Putamen (tissue), 1 donor: ENCODE measurements around the gene TTF2.
A peak's percentile ranks its signal among the peaks of the same experiment; 100 is the strongest.
"Not testable (repeated sequence)": the region's sequence is repeated elsewhere in the genome, so short reads cannot be mapped to it uniquely, and the experiment has no call there.

ENCODE experiments used
- DNase-seq: peaks from one replicate; pipeline ENCODE4 v3.0.0-alpha.2; 2016; ENCODE audit warnings: low spot score

The TTF2 gene

DNA sequence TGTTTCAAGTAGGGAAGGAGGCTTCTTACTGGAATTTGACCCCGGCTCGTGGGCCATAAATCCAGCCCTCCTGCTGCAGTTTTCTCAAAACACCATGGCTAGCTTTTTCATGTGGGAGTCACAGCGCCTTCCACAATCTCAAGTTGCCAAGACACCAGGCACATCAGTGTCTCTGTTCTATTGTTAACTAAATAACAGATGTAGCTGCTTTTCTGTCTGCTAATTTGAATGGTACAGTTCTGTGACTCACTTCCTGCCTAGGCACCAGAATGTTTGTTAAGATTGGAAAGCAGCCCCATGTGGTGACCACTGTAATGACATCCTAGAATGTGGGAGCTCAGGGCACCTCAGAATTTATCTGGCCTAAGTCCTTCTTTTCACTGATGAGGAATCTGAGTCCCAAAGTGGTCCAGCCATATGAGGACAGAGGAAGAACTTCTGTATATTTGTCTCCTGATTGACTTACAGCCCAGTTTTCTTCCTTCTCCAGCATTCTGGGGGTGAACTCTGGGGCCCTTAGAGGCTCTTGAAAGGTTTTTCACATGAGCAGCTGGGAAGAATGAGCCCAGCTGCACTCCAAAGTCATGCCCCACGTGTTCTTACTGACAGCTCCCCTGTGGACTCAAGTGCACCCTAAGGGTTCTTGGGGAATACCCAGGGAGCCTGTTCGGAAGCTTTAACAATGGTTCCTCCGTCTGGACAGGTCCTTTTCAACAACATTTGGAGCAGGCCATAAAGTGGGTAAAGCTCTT, 33.9 kb downstream of the TTF2 start:
- DNase-seq, result no peak

GRCh38 chr1:117094841-117095604, 34.9 kb downstream of the TTF2 start:
- DNase-seq, result no peak

GRCh38 chr1:117096951-117097408, 36.9 kb downstream of the TTF2 start:
- DNase-seq, result no peak

- DNase-seq, result no peak
Observed at GRCh38 chr1:117097443-117097842, 37.3 kb downstream of the TTF2 start.

- no peak for DNase-seq
Observed at GRCh38 chr1:117098287-117098890, 38.3 kb downstream of the TTF2 start.

GRCh38 chr1:117101334-117101733, 41.2 kb downstream of the TTF2 start:
- no peak for DNase-seq

GRCh38 chr1:117101858-117102257, 41.7 kb downstream of the TTF2 start:
- not testable (repeated sequence) for DNase-seq

DNA sequence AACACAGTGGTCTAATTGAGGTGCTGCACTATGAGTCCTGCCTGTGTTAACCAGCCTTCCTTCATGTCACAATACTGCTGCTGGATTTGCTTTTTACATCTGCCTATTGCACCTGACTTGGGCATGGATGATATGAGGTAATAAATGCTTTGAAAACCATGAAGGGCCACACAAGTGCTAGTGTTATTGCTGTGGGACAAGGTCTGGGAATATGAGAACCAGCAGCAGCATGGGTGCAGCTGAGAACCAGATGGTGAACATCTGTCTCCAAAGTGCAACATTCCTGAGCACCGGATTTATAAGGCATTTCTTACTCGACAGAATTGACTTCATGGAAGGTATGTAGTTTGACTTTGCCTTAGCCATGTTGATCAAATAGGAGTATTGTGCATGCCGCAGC, 44.9 kb downstream of the TTF2 start:
- no peak for DNase-seq

DNA sequence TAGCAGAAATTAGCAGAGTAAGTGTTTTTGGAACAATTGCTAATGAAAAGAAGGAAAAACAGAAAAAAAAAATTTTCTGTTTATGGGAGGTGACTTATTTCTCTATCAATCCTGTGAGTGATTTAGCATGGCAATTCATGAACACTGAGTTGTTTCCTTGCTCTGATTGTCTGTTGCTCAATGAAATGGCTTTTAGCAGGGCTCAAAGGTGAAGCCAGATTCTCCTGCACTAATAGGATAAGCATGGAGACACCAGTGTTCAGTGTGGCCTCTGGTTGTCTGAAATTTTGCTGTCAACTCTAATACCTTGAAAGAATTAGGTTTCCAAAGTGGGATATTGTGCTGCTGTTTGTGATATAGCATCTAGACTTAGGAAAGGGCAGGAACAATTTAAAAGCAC, 45.6 kb downstream of the TTF2 start:
- DNase-seq, result no peak

GRCh38 chr1:117106478-117106877, 46.4 kb downstream of the TTF2 start:
- no peak for DNase-seq

GRCh38 chr1:117107364-117107763, 47.2 kb downstream of the TTF2 start:
- DNase-seq, result no peak

DNA sequence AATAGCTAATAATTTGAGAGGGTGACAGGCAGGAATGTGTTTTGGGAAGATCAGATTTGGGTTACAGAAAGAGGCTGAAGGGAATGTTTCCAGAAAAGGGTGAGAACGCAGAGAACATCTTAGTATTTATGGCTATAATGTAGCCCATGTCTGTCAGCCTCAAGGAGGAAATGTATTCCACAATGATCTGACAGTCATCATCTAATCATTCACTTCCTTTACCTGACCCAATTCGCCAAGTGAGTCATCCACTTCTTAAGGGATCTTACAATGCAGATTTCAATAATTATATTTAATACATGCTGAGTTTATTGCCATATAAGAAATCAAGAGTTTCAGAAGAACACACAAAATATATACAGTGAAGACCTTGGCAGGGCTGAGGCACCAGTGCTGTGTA, 50.6 kb downstream of the TTF2 start:
- DNase-seq, result peak; percentile 55

DNA sequence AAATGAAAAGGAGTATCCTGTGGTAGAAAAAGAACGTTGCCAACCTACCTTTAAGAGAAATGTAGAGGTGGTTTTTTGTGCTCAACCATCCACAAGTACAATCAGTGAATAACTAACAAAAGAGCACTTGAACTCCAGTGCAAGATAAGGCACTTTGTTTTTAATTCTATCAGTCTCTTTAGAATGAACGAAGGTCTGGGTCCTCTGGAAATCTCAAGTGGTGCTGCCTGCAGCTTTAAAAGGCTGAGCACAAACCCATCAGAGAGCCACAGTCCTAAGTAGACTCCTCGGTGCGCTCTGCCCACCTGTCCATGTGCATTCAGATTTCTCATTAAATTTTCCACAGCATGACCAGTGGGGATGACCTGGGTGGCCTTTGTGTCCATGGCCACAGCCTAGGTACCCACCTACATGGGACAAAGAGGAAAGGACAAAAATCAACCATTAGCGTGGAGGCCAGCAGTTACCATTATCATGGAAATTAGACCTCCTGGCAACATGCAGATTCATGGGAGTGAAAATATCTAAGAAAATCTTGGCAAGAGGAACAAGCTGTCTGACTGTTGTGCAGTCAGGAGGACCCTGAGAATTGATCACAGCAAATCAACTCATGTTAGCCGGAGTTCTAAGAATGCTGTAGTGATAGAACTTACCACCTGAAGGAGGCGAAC, 52.1 kb downstream of the TTF2 start:
- no peak for DNase-seq

DNA sequence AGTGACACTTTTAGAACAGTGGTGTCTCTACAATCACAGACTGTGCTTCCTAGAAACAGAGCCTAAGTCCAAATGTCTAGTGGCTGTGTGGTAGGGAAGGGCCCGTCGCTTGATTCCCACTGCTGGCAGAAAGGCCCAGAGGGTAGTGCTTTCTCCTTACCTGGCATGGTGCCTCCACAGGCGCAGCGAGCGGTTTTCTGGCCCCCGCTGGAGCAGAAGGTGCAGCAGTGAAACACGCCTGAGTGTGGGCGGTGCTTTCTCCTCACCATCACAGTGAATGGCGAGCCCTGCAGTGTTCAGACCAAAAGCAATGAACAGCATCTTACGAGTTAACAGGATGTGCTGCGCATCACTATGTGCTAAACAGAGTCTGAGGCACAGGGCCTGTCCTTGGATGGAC, 53.1 kb downstream of the TTF2 start:
- no peak for DNase-seq

DNA sequence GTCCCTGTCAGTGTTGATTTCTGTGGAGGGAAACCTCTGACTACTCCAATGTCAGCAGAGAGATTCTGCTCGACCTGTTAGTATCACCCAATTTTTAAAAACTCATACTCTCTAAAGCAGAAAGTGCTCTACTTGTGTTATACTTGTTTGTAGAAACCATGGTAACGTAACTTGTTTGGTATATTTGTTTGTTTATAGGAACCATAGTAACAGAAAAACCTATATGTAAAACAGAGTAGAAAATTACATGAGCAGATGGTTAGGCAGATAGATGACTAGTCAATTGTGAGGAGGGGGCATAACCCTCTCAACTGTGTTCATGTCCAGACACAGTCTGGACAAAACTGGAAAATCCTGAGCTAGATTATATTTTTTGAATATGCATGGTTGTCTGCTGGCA, 54.8 kb downstream of the TTF2 start:
- DNase-seq, result no peak

GRCh38 chr1:117116090-117116783, 56.1 kb downstream of the TTF2 start:
- DNase-seq, result no peak

GRCh38 chr1:117116784-117117130, 56.6 kb downstream of the TTF2 start:
- no peak for DNase-seq

DNA sequence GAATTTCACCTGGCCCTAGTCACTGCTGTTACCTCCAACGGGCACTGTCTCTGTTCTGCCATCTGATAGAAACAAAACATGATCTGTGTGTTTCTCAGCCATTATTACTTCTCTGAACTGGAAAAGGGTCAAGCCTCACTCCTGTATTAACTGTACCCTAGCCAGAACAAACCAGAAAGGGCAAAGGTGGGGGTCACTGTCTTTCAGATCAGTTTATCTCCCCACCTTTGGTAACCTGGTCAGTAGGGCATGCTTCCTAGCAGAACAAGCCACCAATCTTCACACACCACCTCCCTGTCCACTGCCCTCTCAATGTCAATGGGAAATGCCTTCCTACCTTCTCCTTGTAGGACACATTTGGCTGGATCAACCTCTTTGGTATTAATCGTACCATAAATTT, 57.6 kb downstream of the TTF2 start:
- DNase-seq, result no peak

DNA sequence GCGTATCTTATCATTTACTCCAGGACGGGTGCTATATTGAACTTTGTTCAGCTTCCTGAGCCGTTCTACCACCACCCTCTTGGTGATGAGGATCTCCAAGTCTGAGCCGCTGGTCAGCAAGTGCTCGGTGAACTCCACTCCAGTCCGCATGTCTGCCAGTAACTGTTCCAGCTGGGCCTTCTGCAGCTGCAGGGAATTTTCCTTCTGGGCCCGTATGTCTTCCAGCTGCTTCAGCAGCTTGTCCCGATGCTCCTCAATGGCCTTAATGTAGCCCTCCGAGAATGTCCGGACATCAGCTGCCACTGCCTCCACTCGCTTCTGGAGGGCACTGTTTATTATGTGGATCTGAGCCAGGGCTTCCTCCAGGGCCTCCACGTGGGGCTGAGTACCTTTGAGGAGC, 58.0 kb downstream of the TTF2 start:
- no peak for DNase-seq

- not testable (repeated sequence) for DNase-seq
Observed at GRCh38 chr1:117119144-117119543, 59.0 kb downstream of the TTF2 start.

DNA sequence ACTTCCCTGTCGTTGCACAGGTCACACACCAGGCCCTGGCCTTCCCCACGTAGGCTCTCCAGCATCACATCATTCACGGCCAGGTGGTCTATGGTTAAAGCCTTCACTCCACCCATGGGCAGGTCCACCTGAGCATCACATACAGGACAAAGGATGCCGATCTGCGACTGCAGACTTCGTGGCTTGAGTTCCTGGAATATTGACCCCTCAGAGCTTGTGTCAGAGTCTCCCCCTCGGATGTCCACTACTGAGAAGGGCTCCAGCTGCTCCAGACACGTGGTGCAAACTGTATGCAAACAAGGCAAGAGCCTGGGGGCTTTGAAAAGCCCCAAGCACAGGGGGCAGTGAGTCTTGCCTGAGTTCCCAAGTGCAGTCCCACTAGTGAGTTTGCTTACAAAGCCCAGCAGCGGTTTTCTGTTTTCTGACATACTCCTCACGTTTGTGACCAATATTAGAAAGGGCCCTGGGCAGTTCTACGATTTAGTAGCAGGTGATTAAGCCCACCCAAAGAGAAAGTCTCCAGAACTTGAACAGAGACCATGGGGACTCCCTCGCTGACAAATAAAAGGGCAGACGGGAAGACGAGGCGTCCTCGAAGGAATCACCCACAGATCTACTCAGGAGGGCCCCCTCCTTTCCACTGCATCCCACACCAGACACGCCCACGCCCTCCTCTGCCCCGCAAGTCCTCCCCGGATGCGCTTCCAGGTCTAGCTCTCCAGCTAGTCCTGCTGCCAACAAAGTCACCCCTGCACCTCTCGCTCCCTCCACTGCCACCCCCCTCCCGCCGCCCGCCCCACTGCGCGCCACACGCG, 60.9 kb downstream of the TTF2 start:
- no peak for DNase-seq
